ENCODE results near the gene COMMD2.

GRCh38 chr3:149796026-149796425, 43.7 kb upstream of the COMMD2 start:
- TF ChIP-seq, protein P1, sequence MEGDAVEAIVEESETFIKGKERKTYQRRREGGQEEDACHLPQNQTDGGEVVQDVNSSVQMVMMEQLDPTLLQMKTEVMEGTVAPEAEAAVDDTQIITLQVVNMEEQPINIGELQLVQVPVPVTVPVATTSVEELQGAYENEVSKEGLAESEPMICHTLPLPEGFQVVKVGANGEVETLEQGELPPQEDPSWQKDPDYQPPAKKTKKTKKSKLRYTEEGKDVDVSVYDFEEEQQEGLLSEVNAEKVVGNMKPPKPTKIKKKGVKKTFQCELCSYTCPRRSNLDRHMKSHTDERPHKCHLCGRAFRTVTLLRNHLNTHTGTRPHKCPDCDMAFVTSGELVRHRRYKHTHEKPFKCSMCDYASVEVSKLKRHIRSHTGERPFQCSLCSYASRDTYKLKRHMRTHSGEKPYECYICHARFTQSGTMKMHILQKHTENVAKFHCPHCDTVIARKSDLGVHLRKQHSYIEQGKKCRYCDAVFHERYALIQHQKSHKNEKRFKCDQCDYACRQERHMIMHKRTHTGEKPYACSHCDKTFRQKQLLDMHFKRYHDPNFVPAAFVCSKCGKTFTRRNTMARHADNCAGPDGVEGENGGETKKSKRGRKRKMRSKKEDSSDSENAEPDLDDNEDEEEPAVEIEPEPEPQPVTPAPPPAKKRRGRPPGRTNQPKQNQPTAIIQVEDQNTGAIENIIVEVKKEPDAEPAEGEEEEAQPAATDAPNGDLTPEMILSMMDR (IDR thresholded peaks at IDR 0.05) = no peak
- TF ChIP-seq EZH2 (IDR thresholded peaks at IDR 0.05; ENCODE audit: borderline replicate concordance, insufficient read depth, low read depth, low read length, poor library complexity, severe bottlenecking) = no peak
